RWPE2 (cell line): ENCODE measurements around the gene PDSS2.

Source experiments
- ATAC-seq: fragments of 200-7000 bp; cut with Tn5 transposase; 3 replicates; pipeline ENCODE4 v1.9.1; 2021; ENCODE audit warnings: low read depth
- DNase-seq: peaks from one replicate; pipeline ENCODE4 v3.0.0-alpha.2; 2020; ENCODE audit warnings: low spot score
- H3K27ac ChIP-seq: fragments of 450-650 bp; 2 replicates; pipeline ENCODE4 v1.5.1; 2017; ENCODE audit warnings: mild to moderate bottlenecking; ENCODE audit not compliant: poor library complexity, severe bottlenecking
- H3K27me3 ChIP-seq: fragments of 250-450 bp; sonication (Bioruptor Pico); 2 replicates; pipeline ENCODE4 v1.5.1; 2021; ENCODE audit warnings: mild to moderate bottlenecking, moderate library complexity; ENCODE audit not compliant: insufficient read depth, poor library complexity, severe bottlenecking
- H3K36me3 ChIP-seq: fragments of 250-450 bp; sonication (Bioruptor Pico); 2 replicates; pipeline ENCODE4 v1.5.1; 2020; ENCODE audit warnings: low read depth, mild to moderate bottlenecking, moderate library complexity
- H3K4me1 ChIP-seq: fragments of 250-450 bp; sonication (Bioruptor Pico); 2 replicates; pipeline ENCODE4 v1.5.1; 2021; ENCODE audit warnings: mild to moderate bottlenecking, moderate library complexity; ENCODE audit not compliant: insufficient read depth, poor library complexity, severe bottlenecking
- H3K4me3 ChIP-seq: fragments of 250-450 bp; sonication (Bioruptor Pico); 2 replicates; pipeline ENCODE4 v1.5.1; 2021; ENCODE audit warnings: mild to moderate bottlenecking, moderate library complexity; ENCODE audit not compliant: severe bottlenecking
- H3K9me3 ChIP-seq: fragments of 250-450 bp; sonication (Bioruptor Pico); 2 replicates; pipeline ENCODE4 v1.5.1; 2021; ENCODE audit warnings: mild to moderate bottlenecking, moderate library complexity; ENCODE audit not compliant: severe bottlenecking
- TF ChIP-seq, protein P1 (sequence below): fragments of 450-650 bp; IDR thresholded peaks from one replicate; pipeline ENCODE4 v1.5.1; 2017; ENCODE audit warnings: mild to moderate bottlenecking, moderate library complexity; ENCODE audit not compliant: poor library complexity, severe bottlenecking

The PDSS2 gene

DNA sequence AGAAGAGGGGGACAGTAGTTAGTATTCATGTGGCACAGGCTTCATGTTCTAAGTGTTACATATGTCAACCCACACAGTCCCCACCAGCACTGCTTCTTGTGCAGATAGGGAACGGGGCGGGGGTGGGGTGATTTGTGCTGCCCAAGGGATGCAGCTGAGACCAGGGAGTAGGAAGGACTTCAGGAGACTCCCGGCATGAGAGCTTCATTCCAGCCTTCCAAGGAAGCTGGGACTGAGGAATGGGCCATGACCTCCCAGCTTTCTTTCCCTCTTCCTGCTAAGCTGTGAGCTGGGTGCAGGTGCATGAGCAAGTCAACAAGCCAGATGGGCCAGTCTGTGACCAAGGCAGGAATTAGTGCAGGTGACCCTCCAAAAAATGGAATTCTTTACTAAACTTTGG lies 353.2 kb downstream of the PDSS2 start:
- Histone ChIP-seq H3K27me3 (no peaks in the 10 kb centered on the region), H3K4me3 (no peak overlapping the region), H3K4me1 (no peaks in the 10 kb centered on the region), H3K36me3 (no peaks in the 10 kb centered on the region), H3K27ac (no peak overlapping the region), H3K9me3 (no peaks in the 10 kb centered on the region)
- TF ChIP-seq, protein P1, sequence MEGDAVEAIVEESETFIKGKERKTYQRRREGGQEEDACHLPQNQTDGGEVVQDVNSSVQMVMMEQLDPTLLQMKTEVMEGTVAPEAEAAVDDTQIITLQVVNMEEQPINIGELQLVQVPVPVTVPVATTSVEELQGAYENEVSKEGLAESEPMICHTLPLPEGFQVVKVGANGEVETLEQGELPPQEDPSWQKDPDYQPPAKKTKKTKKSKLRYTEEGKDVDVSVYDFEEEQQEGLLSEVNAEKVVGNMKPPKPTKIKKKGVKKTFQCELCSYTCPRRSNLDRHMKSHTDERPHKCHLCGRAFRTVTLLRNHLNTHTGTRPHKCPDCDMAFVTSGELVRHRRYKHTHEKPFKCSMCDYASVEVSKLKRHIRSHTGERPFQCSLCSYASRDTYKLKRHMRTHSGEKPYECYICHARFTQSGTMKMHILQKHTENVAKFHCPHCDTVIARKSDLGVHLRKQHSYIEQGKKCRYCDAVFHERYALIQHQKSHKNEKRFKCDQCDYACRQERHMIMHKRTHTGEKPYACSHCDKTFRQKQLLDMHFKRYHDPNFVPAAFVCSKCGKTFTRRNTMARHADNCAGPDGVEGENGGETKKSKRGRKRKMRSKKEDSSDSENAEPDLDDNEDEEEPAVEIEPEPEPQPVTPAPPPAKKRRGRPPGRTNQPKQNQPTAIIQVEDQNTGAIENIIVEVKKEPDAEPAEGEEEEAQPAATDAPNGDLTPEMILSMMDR: no peak
- ATAC-seq (no peak), DNase-seq (no peak)

DNA sequence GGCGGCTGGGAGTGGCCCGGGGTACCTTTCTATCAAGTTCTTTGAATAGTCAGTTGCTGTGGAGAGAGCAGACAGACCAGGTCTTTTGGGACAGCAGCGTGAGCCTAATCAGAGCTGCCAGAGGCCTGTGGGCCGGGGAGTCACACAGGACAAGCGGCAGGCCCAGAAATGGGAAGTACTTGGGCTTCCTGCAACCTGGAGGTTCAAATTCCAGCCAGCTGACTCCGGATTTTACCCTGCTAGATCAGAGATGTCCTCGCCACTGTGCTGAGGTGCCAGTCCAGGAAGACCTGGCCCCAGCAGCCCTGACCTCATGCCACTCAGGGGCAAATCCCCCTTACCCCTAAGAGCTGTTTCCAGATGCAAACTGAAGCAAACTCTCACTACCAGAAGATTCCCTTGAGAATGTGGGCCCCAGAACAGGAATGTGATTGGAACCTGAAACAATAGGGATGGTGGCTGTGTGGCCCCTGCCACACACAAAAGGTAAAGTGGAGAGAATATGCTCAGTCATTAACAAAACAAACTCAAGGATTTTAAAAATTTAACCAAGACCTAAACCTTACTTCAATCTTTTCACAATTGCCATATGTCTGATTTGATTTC lies 353.8 kb downstream of the PDSS2 start:
- Histone ChIP-seq H3K9me3 (no peaks in the 10 kb centered on the region), H3K36me3 (no peaks in the 10 kb centered on the region), H3K27me3 (no peaks in the 10 kb centered on the region), H3K4me3 (no peak overlapping the region), H3K27ac (no peak overlapping the region), H3K4me1 (no peaks in the 10 kb centered on the region)
- no peak for DNase-seq
- TF ChIP-seq, protein P1: no peak
- no peak for ATAC-seq

GRCh38 chr6:107103082-107103481 lies 356.3 kb downstream of the PDSS2 start:
- Histone ChIP-seq H3K27ac (no peak overlapping the region), H3K9me3 (no peaks in the 10 kb centered on the region), H3K4me1 (no peaks in the 10 kb centered on the region), H3K27me3 (no peaks in the 10 kb centered on the region), H3K4me3 (no peak overlapping the region), H3K36me3 (no peaks in the 10 kb centered on the region)
- TF ChIP-seq, protein P1: no peak
- no peak for ATAC-seq
- DNase-seq: no peak
